Mesodermal cell (in vitro differentiated cells): Measurements from ENCODE around the gene MAP3K12. TPM values are rescaled to one million over a fixed set of nuclear protein-coding genes. Genes with fewer than 3 reads are reported as not detected.
A peak's percentile ranks its signal among the peaks of the same experiment; 100 is the strongest.
"Not testable (repeated sequence)": the region's sequence is repeated elsewhere in the genome, so short reads cannot be mapped to it uniquely, and the experiment has no call there.

ENCODE experiments used
- H3K27ac ChIP-seq: 2 replicates; pipeline ENCODE4 v1.7.0; 2013; ENCODE audit warnings: mild to moderate bottlenecking, low read depth, low read length, moderate library complexity; ENCODE audit not compliant: severe bottlenecking
- H3K36me3 ChIP-seq: 2 replicates; pipeline ENCODE4 v1.7.1; 2013; ENCODE audit warnings: mild to moderate bottlenecking, low read length, moderate library complexity; ENCODE audit not compliant: control insufficient read depth, insufficient read depth
- H3K4me1 ChIP-seq: one replicate; pipeline ENCODE4 v1.7.1; 2013; ENCODE audit warnings: mild to moderate bottlenecking, low read length; ENCODE audit not compliant: insufficient read depth, control insufficient read depth, poor library complexity, severe bottlenecking
- H3K4me3 ChIP-seq: 2 replicates; pipeline ENCODE4 v1.7.0; 2013; ENCODE audit warnings: low read length, control low read depth, mild to moderate bottlenecking; ENCODE audit not compliant: insufficient read depth, poor library complexity, severe bottlenecking; ENCODE audit errors: extremely low read depth
- H3K9me3 ChIP-seq: 2 replicates; pipeline ENCODE4 v1.7.1; 2013; ENCODE audit warnings: mild to moderate bottlenecking, low read length, moderate library complexity; ENCODE audit not compliant: control insufficient read depth
- WGBS, 2 experiments: methylation state at CpG; one replicate each; pipeline ENCODE4 v1.1.5; 2013; ENCODE audit warnings: missing lambda C conversion rate in 2 of 2; ENCODE audit not compliant: insufficient coverage in 2 of 2; 5-methylcytosine and 5-hydroxymethylcytosine counted together
- polyA plus RNA-seq, 2 experiments: library from polyadenylated mRNA; stranded (reverse); fragments of 50-300 nt; gene quantifications; one replicate each; pipeline ENCODE4 v1.2.3, GENCODE V29; 2013

The MAP3K12 gene
- 24.9 TPM for polyA plus RNA-seq (2013, experiment 1 of 2)
- 22.2 TPM for polyA plus RNA-seq (2013, experiment 2 of 2)

GRCh38 chr12:53499266-53500141 lies at the start of gene MAP3K12:
Gene MAP3K12 (minus strand): TSS chr12:53499458. CDS start chr12:53487391, 12,067 bp downstream.
- Histone ChIP-seq H3K9me3 (no peaks in the 10 kb centered on the region), H3K36me3 (peaks cover 27% of the 10 kb centered on the region), H3K4me1 (peaks cover 24% of the 10 kb centered on the region), H3K4me3 (peak within 1 kb of the TSS; percentile 60), H3K27ac (peak within 1 kb of the TSS; percentile 99)
- WGBS, 2 experiments: 0 to 1% methylated on average over 21 to 34 of the region's 51 CpGs

GRCh38 chr12:53548354-53548753 lies 49.1 kb upstream of the MAP3K12 start:
- peaks cover 50% of the 10 kb centered on the region for H3K36me3 ChIP-seq
- H3K9me3 ChIP-seq, H3K4me3 ChIP-seq, H3K27ac ChIP-seq, H3K4me1 ChIP-seq: not testable (repeated sequence)
- 87 to 98% methylated on average over 3 to 5 of the region's 6 CpGs for WGBS, 2 experiments

GRCh38 chr12:53543539-53543938 lies 44.3 kb upstream of the MAP3K12 start:
- peak overlapping the region; percentile 33 for H3K27ac ChIP-seq
- no peaks in the 10 kb centered on the region for H3K4me1 ChIP-seq
- H3K4me3 ChIP-seq: no peak overlapping the region
- H3K9me3 ChIP-seq: no peaks in the 10 kb centered on the region
- 65 to 67% methylated on average over 3 to 4 of the region's 5 CpGs for WGBS, 2 experiments
- peaks cover 49% of the 10 kb centered on the region for H3K36me3 ChIP-seq

GRCh38 chr12:53539526-53539925 lies 40.3 kb upstream of the MAP3K12 start:
- Histone ChIP-seq H3K4me1 (no peaks in the 10 kb centered on the region), H3K4me3 (no peak overlapping the region), H3K9me3 (no peaks in the 10 kb centered on the region), H3K36me3 (peaks cover 68% of the 10 kb centered on the region), H3K27ac (no peak overlapping the region)
- WGBS, 2 experiments: 94 to 95% methylated on average over 3 of the region's 3 CpGs

- Histone ChIP-seq H3K4me1 (no peaks in the 10 kb centered on the region), H3K4me3 (no peak overlapping the region), H3K36me3 (peaks cover 79% of the 10 kb centered on the region), H3K27ac (no peak overlapping the region), H3K9me3 (no peaks in the 10 kb centered on the region)
- 67 to 70% methylated on average over 1 of the region's 1 CpG for WGBS, 2 experiments
Measured at GRCh38 chr12:53538209-53538689, 39.0 kb upstream of the MAP3K12 start.

GRCh38 chr12:53536962-53537361 lies 37.7 kb upstream of the MAP3K12 start:
- no peak overlapping the region for H3K27ac ChIP-seq
- peaks cover 83% of the 10 kb centered on the region for H3K36me3 ChIP-seq
- no peaks in the 10 kb centered on the region for H3K9me3 ChIP-seq
- no peaks in the 10 kb centered on the region for H3K4me1 ChIP-seq
- WGBS, 2 experiments: 100% methylated on average over 1 of the region's 3 CpGs; no CpG with 5 or more reads in 1 of the 2 experiments
- H3K4me3 ChIP-seq: no peak overlapping the region

- H3K4me1 ChIP-seq: no peaks in the 10 kb centered on the region
- no peak overlapping the region for H3K27ac ChIP-seq
- H3K9me3 ChIP-seq: no peaks in the 10 kb centered on the region
- H3K4me3 ChIP-seq: no peak overlapping the region
- 100% methylated on average over 1 of the region's 2 CpGs for WGBS, 2 experiments
- H3K36me3 ChIP-seq: peaks cover 90% of the 10 kb centered on the region
Measured at GRCh38 chr12:53533471-53533870, 34.2 kb upstream of the MAP3K12 start.

GRCh38 chr12:53532524-53533445 lies 33.5 kb upstream of the MAP3K12 start:
- Histone ChIP-seq H3K36me3 (peaks cover 90% of the 10 kb centered on the region), H3K4me1 (no peaks in the 10 kb centered on the region), H3K27ac (no peak overlapping the region), H3K4me3 (no peak overlapping the region), H3K9me3 (no peaks in the 10 kb centered on the region)
- 89 to 95% methylated on average over 5 to 7 of the region's 7 CpGs for WGBS, 2 experiments

GRCh38 chr12:53532021-53532420 lies 32.8 kb upstream of the MAP3K12 start:
- Histone ChIP-seq H3K9me3 (no peaks in the 10 kb centered on the region), H3K4me1 (no peaks in the 10 kb centered on the region), H3K4me3 (no peak overlapping the region), H3K27ac (no peak overlapping the region), H3K36me3 (peaks cover 90% of the 10 kb centered on the region)
- WGBS, 2 experiments: 90 to 100% methylated on average over 1 to 3 of the region's 3 CpGs

- Histone ChIP-seq H3K36me3 (peaks cover 86% of the 10 kb centered on the region), H3K4me3 (no peak overlapping the region), H3K9me3 (no peaks in the 10 kb centered on the region), H3K27ac (no peak overlapping the region), H3K4me1 (no peaks in the 10 kb centered on the region)
- WGBS, 2 experiments: 88 to 100% methylated on average over 1 to 4 of the region's 4 CpGs
Measured at GRCh38 chr12:53530920-53531319, 31.7 kb upstream of the MAP3K12 start.
